GM18909 (cell line): ENCODE results near the gene TSPEAR.
"Not testable (repeated sequence)": the region's sequence is repeated elsewhere in the genome, so short reads cannot be mapped to it uniquely, and the experiment has no call there.

Source experiments
- ATAC-seq: cut with Tn5 transposase; IDR thresholded peaks from one replicate; pipeline ENCODE4 v1.9.1; 2021; ENCODE audit warnings: mild to moderate bottlenecking; ENCODE audit not compliant: unreplicated experiment, poor library complexity

Gene TSPEAR

GRCh38 chr21:44657635-44658540 lies 53.5 kb downstream of the TSPEAR start, which contains the start of gene KRTAP12-3:
TSS of gene KRTAP12-3 (plus strand) at chr21:44657932. CDS start at chr21:44657980, 48 bp downstream.
- ATAC-seq = no peak

GRCh38 chr21:44656868-44657267 lies 54.5 kb downstream of the TSPEAR start:
- ATAC-seq = no peak

- ATAC-seq = no peak
Measured at GRCh38 chr21:44654576-44655175, 56.7 kb downstream of the TSPEAR start, which contains the start of gene KRTAP12-4. TSS of gene KRTAP12-4 (minus strand) at chr21:44654659. CDS start at chr21:44654614, 45 bp downstream.

GRCh38 chr21:44653656-44654575 lies 57.5 kb downstream of the TSPEAR start:
- ATAC-seq = no peak

GRCh38 chr21:44653123-44653522 lies 58.2 kb downstream of the TSPEAR start:
- ATAC-seq = no peak

- no peak for ATAC-seq
Measured at GRCh38 chr21:44650973-44651675, 60.2 kb downstream of the TSPEAR start.

- ATAC-seq = no peak
Measured at GRCh38 chr21:44650265-44650972, 61.0 kb downstream of the TSPEAR start.

- ATAC-seq = no peak
Measured at GRCh38 chr21:44649521-44650100, 61.8 kb downstream of the TSPEAR start.

GRCh38 chr21:44648557-44649311 lies 62.6 kb downstream of the TSPEAR start:
- no peak for ATAC-seq

- no peak for ATAC-seq
Measured at GRCh38 chr21:44647222-44647552, 64.2 kb downstream of the TSPEAR start.

GRCh38 chr21:44646366-44647221 lies 64.8 kb downstream of the TSPEAR start, which contains the start of gene KRTAP10-11:
TSS of gene KRTAP10-11 (plus strand) at chr21:44646414. CDS start at chr21:44646459, 45 bp downstream.
- ATAC-seq = not testable (repeated sequence)

- ATAC-seq = no peak
Measured at GRCh38 chr21:44644878-44645277, 66.5 kb downstream of the TSPEAR start.

GRCh38 chr21:44643741-44644310 lies 67.5 kb downstream of the TSPEAR start:
- no peak for ATAC-seq

- ATAC-seq = no peak
Measured at GRCh38 chr21:44640761-44641160, 70.6 kb downstream of the TSPEAR start.

- no peak for ATAC-seq
Measured at GRCh38 chr21:44639331-44639655, 72.1 kb downstream of the TSPEAR start.

- ATAC-seq = not testable (repeated sequence)
Measured at GRCh38 chr21:44638506-44639330, 72.7 kb downstream of the TSPEAR start.
